SIG-M5 treated with dmso at 0.1 percent for 504 hours (cell line): ENCODE results near the gene PRR36.

ENCODE experiments used
- DNase-seq: peaks from one replicate; lab custom pipeline; 2025; ENCODE audit not compliant: unreplicated experiment; lab: John Stamatoyannopoulos, UW

The PRR36 gene

GRCh38 chr19:7823686-7824301 is 50.4 kb downstream of the PRR36 start:
- no peak for DNase-seq

- no peak for DNase-seq
These were observed 51.2 kb downstream of the PRR36 start for GRCh38 chr19:7822910-7823515.

- DNase-seq = no peak
These were observed 53.6 kb downstream of the PRR36 start for GRCh38 chr19:7820588-7820987.

- DNase-seq = no peak
These were observed 54.9 kb downstream of the PRR36 start for GRCh38 chr19:7819337-7819736.

GRCh38 chr19:7818806-7819205 is 55.4 kb downstream of the PRR36 start:
- DNase-seq = no peak
